A549 (cell line): ENCODE data around the gene CAMP. TPM values are rescaled to one million over a fixed set of nuclear protein-coding genes. Genes with fewer than 3 reads are reported as not detected.

Experiments
- ATAC-seq, 2 experiments: fragments of 200-7000 bp in 1 of 2; fragments of >200 bp in 1 of 2; cut with Nextera tagmentation in 1 of 2; cut with Tn5 transposase in 1 of 2; 3 replicates each; pipeline versions ENCODE4 v1.8.0 to v1.9.1; 2018 to 2020; ENCODE audit warnings: mild to moderate bottlenecking in 1 of 2, moderate library complexity in 1 of 2
- CTCF ChIA-PET: fragments of 300-600 bp; sonication (Branson Sonifier 250); formaldehyde crosslinking; extraction: SDS; loops from one replicate; lab custom pipeline; 2021; ENCODE audit warnings: antibody characterized with exemption, inconsistent platforms; lab: Yijun Ruan, JAX
- POLR2A ChIA-PET: fragments of 350-600 bp; formaldehyde crosslinking; extraction: SDS; loops from one replicate; lab custom pipeline; 2021; ENCODE audit warnings: antibody characterized with exemption, inconsistent platforms; lab: Yijun Ruan, JAX
- DNase-seq, 2 experiments: peaks; one replicate each; pipeline versions ENCODE4 v3.0.0 to v3.0.0-alpha.2; 2011 to 2016; ENCODE audit warnings: low read depth in 1 of 2, low spot score in 1 of 2
- FAIRE-seq: peaks from 2 replicates; lab custom pipeline; 2011; peaks lifted over from hg19 to GRCh38; lab: Jason Lieb, UNC
- H3K27ac ChIP-seq, 2 experiments: fragments of >200 bp; sonication (Bioruptor Twin); formaldehyde crosslinking; 3 replicates each; pipeline ENCODE4 v1.5.1; 2016 to 2017
- H3K4me1 ChIP-seq: fragments of >200 bp; sonication (Bioruptor Twin); formaldehyde crosslinking; 3 replicates; pipeline ENCODE4 v1.6.1; 2016
- H3K4me2 ChIP-seq: fragments of >200 bp; sonication (Bioruptor Twin); formaldehyde crosslinking; 3 replicates; pipeline ENCODE4 v1.6.1; 2016
- H3K4me3 ChIP-seq: fragments of >200 bp; sonication (Bioruptor Twin); formaldehyde crosslinking; 3 replicates; pipeline ENCODE4 v1.5.1; 2016
- H3K9me3 ChIP-seq: fragments of >200 bp; sonication (Bioruptor Twin); formaldehyde crosslinking; 3 replicates; pipeline ENCODE4 v1.6.1; 2016
- ATOH8 ChIP-seq: fragments of 250-450 bp; sonication (Bioruptor Pico); IDR thresholded peaks from 2 replicates; pipeline ENCODE4 v1.5.0; 2020; ENCODE audit warnings: low read depth, mild to moderate bottlenecking, moderate library complexity
- BHLHE40 ChIP-seq: IDR thresholded peaks from 2 replicates; pipeline ENCODE4 v1.6.1; 2012; ENCODE audit warnings: low read depth, low read length, inconsistent platforms
- CBX8 ChIP-seq: fragments of 200-600 bp; sonication (generic); IDR thresholded peaks from 2 replicates; pipeline ENCODE4 v1.6.1; 2016
- CHD4 ChIP-seq: fragments of 200-600 bp; sonication (generic); IDR thresholded peaks from 2 replicates; pipeline ENCODE4 v1.6.1; 2016; ENCODE audit warnings: antibody characterized with exemption, mild to moderate bottlenecking, borderline replicate concordance
- CTCF ChIP-seq: fragments of >200 bp; sonication (Bioruptor Twin); formaldehyde crosslinking; IDR thresholded peaks from 3 replicates; pipeline ENCODE4 v1.5.1; 2016
- EP300 ChIP-seq, 2 experiments: fragments of >200 bp; sonication (Bioruptor Twin); formaldehyde crosslinking; IDR thresholded peaks; 2 replicates in 1 of 2; 3 replicates in 1 of 2; pipeline ENCODE4 v1.6.1; 2016 to 2017
- HEYL ChIP-seq: fragments of 250-450 bp; sonication (Bioruptor Pico); IDR thresholded peaks from 2 replicates; pipeline ENCODE4 v1.8.0; 2021; ENCODE audit warnings: mild to moderate bottlenecking, moderate library complexity
- HMGXB4 ChIP-seq: fragments of 250-450 bp; sonication (Bioruptor Pico); IDR thresholded peaks from 2 replicates; pipeline ENCODE4 v1.5.0; 2021; ENCODE audit warnings: mild to moderate bottlenecking, moderate library complexity, borderline replicate concordance
- JUNB ChIP-seq: fragments of >200 bp; sonication (Bioruptor Twin); formaldehyde crosslinking; IDR thresholded peaks from 2 replicates; pipeline ENCODE4 v1.6.1; 2016
- KDM5A ChIP-seq: fragments of 200-600 bp; sonication (generic); IDR thresholded peaks from 2 replicates; pipeline ENCODE4 v1.6.1; 2016; ENCODE audit warnings: antibody characterized with exemption, mild to moderate bottlenecking
- MAFK ChIP-seq: fragments of 450-650 bp; IDR thresholded peaks from 2 replicates; pipeline ENCODE4 v1.6.1; 2014; ENCODE audit not compliant: partially characterized antibody
- MYC ChIP-seq: IDR thresholded peaks from 2 replicates; pipeline ENCODE4 v1.6.1; 2012; ENCODE audit warnings: mild to moderate bottlenecking, inconsistent platforms, low read length, improper control_type of control experiment, borderline replicate concordance
- PBX3 ChIP-seq: IDR thresholded peaks from 2 replicates; pipeline ENCODE4 v1.6.1; 2012
- POLR2AphosphoS2 ChIP-seq: conservative IDR thresholded peaks from 2 replicates; pipeline ENCODE4 v1.6.1; 2012; ENCODE audit warnings: low read length, improper control_type of control experiment, inconsistent platforms
- RNF2 ChIP-seq: fragments of 200-600 bp; sonication (generic); IDR thresholded peaks from 2 replicates; pipeline ENCODE4 v1.6.1; 2016; ENCODE audit warnings: low read depth, mild to moderate bottlenecking, antibody characterized with exemption, moderate library complexity, borderline replicate concordance
- SMC3 ChIP-seq: fragments of >200 bp; sonication (Bioruptor Twin); formaldehyde crosslinking; IDR thresholded peaks from 3 replicates; pipeline ENCODE4 v1.6.1; 2018; ENCODE audit warnings: inconsistent platforms
- SREBF2 ChIP-seq: fragments of 450-650 bp; IDR thresholded peaks from 2 replicates; pipeline ENCODE4 v1.6.1; 2014; ENCODE audit warnings: mild to moderate bottlenecking, moderate library complexity
- TP53 ChIP-seq: fragments of 250-450 bp; sonication (Bioruptor Pico); IDR thresholded peaks from 2 replicates; pipeline ENCODE4 v1.5.0; 2021; ENCODE audit warnings: mild to moderate bottlenecking, moderate library complexity
- ZC3H11A ChIP-seq: fragments of 450-650 bp; IDR thresholded peaks from 2 replicates; pipeline ENCODE4 v1.6.1; 2014; ENCODE audit warnings: antibody characterized with exemption, mild to moderate bottlenecking
- WGBS: methylation state at CpG from one replicate; pipeline ENCODE4 v1.1.6; 2017; ENCODE audit errors: missing lambda C conversion rate; 5-methylcytosine and 5-hydroxymethylcytosine counted together
- polyA plus RNA-seq, 4 experiments: library from polyadenylated mRNA; depleted of rRNA in 3 of 4; stranded (reverse); fragments of >200 nt; fragmentation: RNase III in 1 of 4; extraction: RNeasy Plus Mini Kit Qiagen cat#74134 plus additional on column Dnase treatment in 1 of 4; gene quantifications; 2 replicates in 3 of 4; 3 replicates in 1 of 4; pipeline ENCODE4 v1.2.3, GENCODE V29; 2011 to 2017

CAMP gene
- polyA plus RNA-seq, 2 of the 4 experiments (the other 2 are of a cell fraction) = not detected

GRCh38 chr3:48180021-48180420 is 43.3 kb upstream of the CAMP start:
- WGBS = 95% methylated on average over 5 of the region's 5 CpGs
- H3K4me1 ChIP-seq = no peaks in the 10 kb centered on the region
- ChIA-PET CTCF (no interaction called here), POLR2A (no interaction called here)
- H3K4me2 ChIP-seq = no peak overlapping the region
- ATAC-seq = no peak
- no peaks in the 10 kb centered on the region for H3K9me3 ChIP-seq
- FAIRE-seq = no peak
- DNase-seq = no peak
- H3K4me3 ChIP-seq = no peak overlapping the region
- H3K27ac ChIP-seq = no peak overlapping the region
- TF ChIP-seq ATOH8 (CRISPR knock-in tag) (no peak), MYC (no peak), KDM5A (no peak), HEYL (no peak), CTCF (no peak), SMC3 (no peak), SREBF2 (no peak), POLR2AphosphoS2 (no peak), BHLHE40 (no peak), TP53 (CRISPR knock-in tag) (no peak), RNF2 (no peak)
- TF ChIP-seq, all 56 proteins: peak for 0

- H3K4me2 ChIP-seq = no peak overlapping the region
- no peaks in the 10 kb centered on the region for H3K4me1 ChIP-seq
- FAIRE-seq (no peak), ATAC-seq (no peak)
- TF ChIP-seq PBX3 (no peak), CHD4 (no peak), ZC3H11A (no peak), CBX8 (no peak)
- TF ChIP-seq, all 56 proteins: peak for 0
- no peak for DNase-seq
- CTCF ChIA-PET = interaction anchor here (0.8 kb wide), 1 partner anchor 12 kb away, joined by 3 read pairs; no protein-coding TSS in a partner anchor
- Histone ChIP-seq H3K27ac (no peak overlapping the region), H3K9me3 (no peaks in the 10 kb centered on the region), H3K4me3 (no peak overlapping the region)
- WGBS = 72% methylated on average over 5 of the region's 5 CpGs
- POLR2A ChIA-PET = no interaction called here
These were observed 42.6 kb upstream of the CAMP start for GRCh38 chr3:48180531-48181253.

GRCh38 chr3:48184299-48184698 is 39.0 kb upstream of the CAMP start:
- WGBS = 68% methylated on average over 2 of the region's 2 CpGs
- no peak for DNase-seq
- TF ChIP-seq EP300 (IDR thresholded peaks at IDR 0.05) = no peak
- TF ChIP-seq MAFK = peak; percentile 70
- TF ChIP-seq JUNB = no peak
- TF ChIP-seq HMGXB4 (CRISPR knock-in tag) = no peak
- H3K27ac ChIP-seq = no peak overlapping the region
- no peak overlapping the region for H3K4me3 ChIP-seq
- POLR2A ChIA-PET = no interaction called here
- H3K9me3 ChIP-seq = no peaks in the 10 kb centered on the region
- no peak overlapping the region for H3K4me2 ChIP-seq
- no peak for FAIRE-seq
- ATAC-seq = no peak
- H3K4me1 ChIP-seq = peaks cover 11% of the 10 kb centered on the region
- CTCF ChIA-PET = interaction anchor here (1.1 kb wide), 1 partner anchor 89 kb away, joined by 3 read pairs; no protein-coding TSS in a partner anchor
